ENCODE results near the gene UBAP2L. TPM values are rescaled to one million over a fixed set of nuclear protein-coding genes. Genes with fewer than 3 reads are reported as not detected.

The UBAP2L gene
- total RNA-seq, 2 donors from 2014 or later = 198 to 224 TPM

- H3K36me3 Mint-ChIP-seq (ENCODE audit: low read depth) = peaks cover 3% of the 10 kb centered on the region
- no peak overlapping the region for H3K4me3 Mint-ChIP-seq
- DNase-seq = no peak
- Histone ChIP-seq H3K9me3 (ENCODE audit: control insufficient read depth, low read length) (peaks cover 14% of the 10 kb centered on the region), H3K36me3 (ENCODE audit: control insufficient read depth, insufficient read depth, low read length) (no peaks in the 10 kb centered on the region), H3K4me1 (ENCODE audit: control insufficient read depth, insufficient read depth, low read length) (peaks cover 5% of the 10 kb centered on the region), H3K9ac (ENCODE audit: extremely low read depth, low read length, poor library complexity, severe bottlenecking) (no peak overlapping the region), H3K4me3 (ENCODE audit: low read length) (no peak overlapping the region), H3K27ac (ENCODE audit: low read depth, low read length) (no peak overlapping the region), H3K27me3 (ENCODE audit: control insufficient read depth, insufficient read depth, low read length, poor library complexity, severe bottlenecking) (no peaks in the 10 kb centered on the region)
- no peaks in the 10 kb centered on the region for H3K27me3 Mint-ChIP-seq (ENCODE audit: insufficient read depth)
- peaks cover 10% of the 10 kb centered on the region for H3K4me1 Mint-ChIP-seq
- TF ChIP-seq, protein P1, sequence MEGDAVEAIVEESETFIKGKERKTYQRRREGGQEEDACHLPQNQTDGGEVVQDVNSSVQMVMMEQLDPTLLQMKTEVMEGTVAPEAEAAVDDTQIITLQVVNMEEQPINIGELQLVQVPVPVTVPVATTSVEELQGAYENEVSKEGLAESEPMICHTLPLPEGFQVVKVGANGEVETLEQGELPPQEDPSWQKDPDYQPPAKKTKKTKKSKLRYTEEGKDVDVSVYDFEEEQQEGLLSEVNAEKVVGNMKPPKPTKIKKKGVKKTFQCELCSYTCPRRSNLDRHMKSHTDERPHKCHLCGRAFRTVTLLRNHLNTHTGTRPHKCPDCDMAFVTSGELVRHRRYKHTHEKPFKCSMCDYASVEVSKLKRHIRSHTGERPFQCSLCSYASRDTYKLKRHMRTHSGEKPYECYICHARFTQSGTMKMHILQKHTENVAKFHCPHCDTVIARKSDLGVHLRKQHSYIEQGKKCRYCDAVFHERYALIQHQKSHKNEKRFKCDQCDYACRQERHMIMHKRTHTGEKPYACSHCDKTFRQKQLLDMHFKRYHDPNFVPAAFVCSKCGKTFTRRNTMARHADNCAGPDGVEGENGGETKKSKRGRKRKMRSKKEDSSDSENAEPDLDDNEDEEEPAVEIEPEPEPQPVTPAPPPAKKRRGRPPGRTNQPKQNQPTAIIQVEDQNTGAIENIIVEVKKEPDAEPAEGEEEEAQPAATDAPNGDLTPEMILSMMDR (conservative IDR thresholded peaks at IDR 0.05) = no peak
- 80 to 92% methylated on average over 1 of the region's 1 CpG for WGBS, 2 experiments (ENCODE audit: insufficient coverage in 1 of 2, insufficient read length in 1 of 2)
- H3K27ac Mint-ChIP-seq = no peak overlapping the region
- peaks cover 30% of the 10 kb centered on the region for H3K9me3 Mint-ChIP-seq
Measured at GRCh38 chr1:154290921-154291320, 70.2 kb downstream of the UBAP2L start.

DNA sequence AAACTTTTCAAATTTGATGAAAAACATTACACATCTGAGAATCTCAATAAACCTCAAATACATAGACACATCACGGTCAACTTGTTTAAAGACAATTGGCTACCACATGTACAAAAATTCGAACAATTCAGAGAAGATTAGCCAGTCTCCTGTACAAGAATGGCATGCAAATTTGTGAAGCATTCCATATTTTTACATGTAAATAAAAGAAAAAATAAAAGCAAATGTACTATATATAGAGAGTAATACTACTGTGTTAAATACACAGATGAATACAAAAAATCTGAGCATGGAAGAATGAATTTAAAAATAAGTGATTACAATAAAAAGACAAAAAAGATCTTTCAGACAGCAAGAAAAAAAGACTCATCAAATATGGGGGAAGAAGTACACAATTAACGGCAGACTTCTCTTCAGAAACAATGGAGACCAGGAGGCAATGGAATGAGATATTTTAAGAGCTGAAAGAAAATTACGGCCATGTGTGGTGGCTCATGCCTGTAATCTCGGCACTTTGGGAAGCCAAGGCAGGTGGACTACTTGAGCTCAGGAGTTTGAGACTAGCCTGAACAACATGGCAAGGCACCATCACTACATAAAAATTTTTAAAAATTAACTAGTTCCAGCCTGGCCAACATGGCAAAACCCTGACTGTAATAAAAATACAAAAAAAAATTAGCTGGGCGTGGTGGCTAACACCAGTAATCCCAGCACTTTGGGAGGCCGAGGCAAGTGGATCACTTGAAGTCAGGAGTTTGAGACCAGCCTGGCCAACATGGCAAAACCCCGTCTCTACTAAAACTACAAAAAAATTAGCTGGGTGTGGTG, 74.9 kb downstream of the UBAP2L start:
- Mint-ChIP-seq H3K36me3 (ENCODE audit: low read depth) (peaks cover 3% of the 10 kb centered on the region), H3K27me3 (ENCODE audit: insufficient read depth) (no peaks in the 10 kb centered on the region), H3K4me1 (peaks cover 1% of the 10 kb centered on the region), H3K9me3 (peaks cover 33% of the 10 kb centered on the region), H3K27ac (no peak overlapping the region), H3K4me3 (no peak overlapping the region)
- Histone ChIP-seq H3K27ac (ENCODE audit: low read depth, low read length) (no peak overlapping the region), H3K9ac (ENCODE audit: extremely low read depth, low read length, poor library complexity, severe bottlenecking) (no peak overlapping the region), H3K4me1 (ENCODE audit: control insufficient read depth, insufficient read depth, low read length) (peaks cover 5% of the 10 kb centered on the region), H3K4me3 (ENCODE audit: low read length) (no peak overlapping the region), H3K27me3 (ENCODE audit: control insufficient read depth, insufficient read depth, low read length, poor library complexity, severe bottlenecking) (no peaks in the 10 kb centered on the region), H3K36me3 (ENCODE audit: control insufficient read depth, insufficient read depth, low read length) (no peaks in the 10 kb centered on the region), H3K9me3 (ENCODE audit: control insufficient read depth, low read length) (peaks cover 15% of the 10 kb centered on the region)
- TF ChIP-seq, protein P1 (conservative IDR thresholded peaks at IDR 0.05) = no peak
- 75 to 82% methylated on average over 7 to 8 of the region's 8 CpGs for WGBS, 2 experiments (ENCODE audit: insufficient coverage in 1 of 2, insufficient read length in 1 of 2)
- no peak for DNase-seq

DNA sequence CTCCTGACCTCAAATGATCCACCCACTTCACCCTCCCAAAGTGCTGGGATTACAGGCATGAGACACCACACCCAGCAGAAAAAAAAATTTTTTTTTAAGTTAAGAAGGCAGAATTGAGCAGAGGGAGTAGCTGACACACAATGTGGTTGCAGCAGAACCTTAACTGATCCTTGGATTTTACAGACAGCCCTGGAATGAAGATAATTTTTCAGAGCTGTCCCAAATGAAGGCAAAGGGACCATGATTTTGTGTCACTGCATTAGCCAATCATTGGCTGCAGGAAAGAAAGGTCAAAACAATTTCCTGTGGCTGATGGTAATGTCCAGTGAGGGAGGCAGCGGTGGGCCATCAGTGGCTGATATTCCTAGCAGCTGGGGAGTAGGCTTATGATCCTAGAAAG, 80.8 kb downstream of the UBAP2L start:
- no peaks in the 10 kb centered on the region for H3K4me1 ChIP-seq (ENCODE audit: control insufficient read depth, insufficient read depth, low read length)
- Mint-ChIP-seq H3K36me3 (ENCODE audit: low read depth) (no peaks in the 10 kb centered on the region), H3K4me3 (no peak overlapping the region), H3K27me3 (ENCODE audit: insufficient read depth) (peaks cover 8% of the 10 kb centered on the region), H3K9me3 (peaks cover 5% of the 10 kb centered on the region), H3K4me1 (no peaks in the 10 kb centered on the region), H3K27ac (no peak overlapping the region)
- WGBS, 2 experiments (ENCODE audit: insufficient coverage in 1 of 2, insufficient read length in 1 of 2) = 100% methylated on average over 1 of the region's 1 CpG
- no peak for DNase-seq
- H3K9me3 ChIP-seq (ENCODE audit: control insufficient read depth, low read length) = no peaks in the 10 kb centered on the region
- H3K9ac ChIP-seq (ENCODE audit: extremely low read depth, low read length, poor library complexity, severe bottlenecking) = no peak overlapping the region
- TF ChIP-seq, protein P1 (conservative IDR thresholded peaks at IDR 0.05) = no peak
- H3K4me3 ChIP-seq (ENCODE audit: low read length) = no peak overlapping the region
- no peaks in the 10 kb centered on the region for H3K27me3 ChIP-seq (ENCODE audit: control insufficient read depth, insufficient read depth, low read length, poor library complexity, severe bottlenecking)
- H3K27ac ChIP-seq (ENCODE audit: low read depth, low read length) = no peak overlapping the region
- no peaks in the 10 kb centered on the region for H3K36me3 ChIP-seq (ENCODE audit: control insufficient read depth, insufficient read depth, low read length)

Data from endodermal cell (in vitro differentiated cells).